HL-60/S4 treated with phorbol 12-myristate 13-acetate at 8.2 ng/mL for 4 days and 3 days (cell line): ENCODE data around the gene SCN11A.

Experiments
- in situ Hi-C: fragments of 300-500 bp; cut with MboI; formaldehyde crosslinking; loops from 2 replicates; pipeline ENCODE4 v1.15.0; 2022; ENCODE audit warnings: low sequenced_read_pairs

SCN11A gene

DNA sequence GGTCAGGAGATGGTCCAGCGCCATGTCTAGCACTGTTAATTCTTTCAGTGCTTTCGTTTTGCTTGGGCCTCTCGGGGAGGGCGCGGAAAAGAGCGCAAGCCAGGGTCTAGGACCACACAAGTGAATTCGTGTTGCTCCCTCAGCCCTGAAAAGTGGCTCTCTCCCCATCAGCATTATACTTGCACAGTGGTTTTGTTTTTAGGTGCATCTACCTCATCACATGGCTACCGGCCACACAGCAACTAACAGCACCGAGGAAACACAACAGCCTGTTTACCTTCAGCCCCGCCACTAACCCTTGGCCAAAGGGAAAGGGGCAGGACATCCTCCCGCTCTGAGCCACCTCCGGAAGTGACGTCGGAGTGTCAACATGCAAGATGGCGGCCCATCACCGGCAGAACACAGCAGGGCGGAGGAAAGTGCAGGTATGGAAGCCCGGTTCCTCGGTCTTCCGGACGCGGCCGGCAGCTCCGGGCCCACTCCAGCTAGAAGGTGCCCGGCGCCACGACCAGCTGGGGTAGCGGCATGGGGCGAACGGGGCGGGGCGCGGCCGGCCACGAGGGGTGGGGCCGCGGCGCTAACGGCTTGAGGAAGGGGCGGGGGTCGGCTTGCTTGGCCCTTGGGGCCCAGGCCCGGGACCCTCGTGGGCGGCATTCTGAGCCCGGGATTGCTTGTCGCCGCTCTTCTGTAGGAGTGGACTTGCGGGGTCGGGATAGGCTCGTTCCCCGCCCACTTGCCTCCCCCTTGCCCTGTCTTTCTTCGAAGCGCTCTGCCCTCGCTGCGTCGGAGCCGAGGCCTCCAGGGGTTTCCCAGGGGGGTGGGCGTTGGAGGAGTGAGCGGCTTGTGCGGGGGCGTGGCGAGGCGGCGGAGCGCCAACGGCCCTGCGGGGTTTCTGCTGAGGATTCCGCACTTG lies at the start of gene SCN11A, which contains the start of gene WDR48:
SCN11A (minus strand) TSS at position 296 of the 913 bp plus-strand sequence. CDS start 101,582 bp downstream, outside the sequence.
WDR48 (plus strand) TSS at position 368 of the 913 bp plus-strand sequence; CDS start at position 378, 10 bp downstream.
- in situ Hi-C loops, result no loop called here

GRCh38 chr3:39101022-39101689 lies 49.4 kb upstream of the SCN11A start:
- in situ Hi-C loops, result no loop called here

DNA sequence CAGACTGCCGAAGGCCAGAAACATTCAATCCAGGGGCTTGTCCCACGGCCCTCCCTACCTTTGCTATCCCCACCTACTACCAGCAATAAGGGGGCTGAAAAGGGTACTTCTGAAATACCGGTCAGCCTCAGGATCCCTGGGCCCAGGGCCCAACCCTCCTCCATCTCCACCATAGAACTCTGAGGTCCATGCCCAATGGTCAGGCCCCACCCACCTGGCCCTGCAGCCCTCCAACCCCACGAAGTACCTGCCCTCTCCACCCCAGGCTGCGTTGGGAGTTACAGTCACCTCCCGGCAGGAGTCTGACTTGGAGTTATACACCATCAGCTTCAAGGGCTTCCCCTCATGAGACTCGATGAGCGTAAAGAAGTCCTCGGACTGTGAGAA lies 48.7 kb upstream of the SCN11A start:
- in situ Hi-C loops, result no loop called here

GRCh38 chr3:39099738-39100499 lies 48.2 kb upstream of the SCN11A start:
- in situ Hi-C loops, result loop anchor here (25.0 kb wide), 1 partner anchor 187 kb away; the partner anchor contains the start of gene CX3CR1

DNA sequence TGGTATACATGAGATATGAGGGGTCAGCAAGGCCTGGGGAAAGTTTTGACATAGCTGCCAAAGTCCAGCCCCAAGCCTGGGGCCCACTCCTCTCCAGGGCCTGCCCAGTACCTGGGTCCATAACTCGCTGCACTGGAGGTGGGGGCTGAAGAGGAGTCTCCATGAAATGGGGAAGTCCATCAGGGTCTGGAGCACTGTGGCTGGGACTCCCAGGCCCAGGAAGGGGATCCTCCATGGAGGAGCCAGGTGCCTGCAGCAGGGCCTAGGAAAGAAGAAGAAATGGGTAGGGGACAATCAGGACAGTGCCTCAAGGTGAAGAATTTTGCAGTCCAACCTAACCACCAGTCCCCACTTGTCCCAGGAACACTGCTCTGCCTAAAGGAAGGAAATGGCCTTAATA lies 47.5 kb upstream of the SCN11A start:
- in situ Hi-C loops, result loop anchor here (25.0 kb wide), 1 partner anchor 188 kb away; the partner anchor contains the start of gene CX3CR1

- in situ Hi-C loops, result loop anchor here (25.0 kb wide), 1 partner anchor 189 kb away; the partner anchor contains the start of gene CX3CR1
Observed at GRCh38 chr3:39098473-39099000, 46.8 kb upstream of the SCN11A start.

DNA sequence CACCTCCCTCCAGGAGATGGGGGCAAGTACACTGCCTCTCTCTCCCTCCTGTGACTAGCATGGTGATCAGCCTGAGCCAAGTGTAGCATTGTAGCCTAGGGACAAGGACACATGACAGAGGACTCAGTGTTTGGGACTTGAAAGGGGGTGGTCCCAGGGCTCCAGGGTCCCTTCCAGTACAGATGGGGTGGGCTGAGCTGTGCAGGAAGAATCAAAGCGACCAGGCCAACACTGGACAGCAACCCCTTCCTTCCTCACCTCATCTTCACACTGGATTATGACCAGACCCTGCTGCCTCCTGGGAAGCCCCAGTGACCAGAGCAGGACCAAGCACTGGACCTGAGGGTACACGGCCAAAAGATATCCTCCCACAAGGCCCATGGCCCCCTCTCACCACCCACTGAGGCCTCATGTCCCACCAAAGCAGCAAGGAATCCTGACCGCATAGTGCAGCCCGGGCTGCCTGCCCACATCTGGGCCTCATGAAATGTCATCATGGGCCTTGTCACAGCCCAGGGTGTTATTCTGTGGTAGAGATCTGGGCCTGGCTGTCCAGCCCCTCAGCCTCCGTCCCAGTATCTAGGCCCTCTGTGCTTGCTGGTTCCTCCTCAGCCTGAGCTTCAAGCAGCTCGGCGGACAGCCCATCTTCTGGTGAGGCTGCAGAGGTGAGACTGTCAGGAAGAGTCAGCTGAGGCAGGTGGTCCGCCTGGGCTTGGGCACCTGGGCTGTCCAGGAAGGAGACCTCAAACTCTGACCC lies 46.1 kb upstream of the SCN11A start:
- in situ Hi-C loops, result loop anchor here (25.0 kb wide), 1 partner anchor 189 kb away; the partner anchor contains the start of gene CX3CR1

DNA sequence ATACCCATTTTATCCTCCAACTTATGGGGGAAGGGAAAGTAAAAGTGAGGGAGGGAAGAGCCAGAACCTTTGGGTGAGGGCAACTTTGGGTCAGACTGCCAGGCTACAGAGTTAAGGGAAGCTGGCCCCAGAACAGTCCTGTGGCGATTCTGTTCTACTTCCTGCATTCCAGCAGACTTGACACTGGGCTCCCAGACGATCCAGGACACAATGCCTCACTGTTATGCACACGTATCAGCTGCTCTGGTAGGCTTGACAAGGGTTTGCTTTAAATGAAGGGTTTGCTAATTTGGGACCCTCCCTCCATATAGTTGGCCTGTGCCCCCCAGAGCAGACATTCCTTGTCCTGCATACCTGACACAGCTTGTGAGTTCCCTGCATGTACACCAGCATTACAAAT lies 45.0 kb upstream of the SCN11A start:
- in situ Hi-C loops, result loop anchor here (25.0 kb wide), 1 partner anchor 191 kb away; the partner anchor contains the start of gene CX3CR1

DNA sequence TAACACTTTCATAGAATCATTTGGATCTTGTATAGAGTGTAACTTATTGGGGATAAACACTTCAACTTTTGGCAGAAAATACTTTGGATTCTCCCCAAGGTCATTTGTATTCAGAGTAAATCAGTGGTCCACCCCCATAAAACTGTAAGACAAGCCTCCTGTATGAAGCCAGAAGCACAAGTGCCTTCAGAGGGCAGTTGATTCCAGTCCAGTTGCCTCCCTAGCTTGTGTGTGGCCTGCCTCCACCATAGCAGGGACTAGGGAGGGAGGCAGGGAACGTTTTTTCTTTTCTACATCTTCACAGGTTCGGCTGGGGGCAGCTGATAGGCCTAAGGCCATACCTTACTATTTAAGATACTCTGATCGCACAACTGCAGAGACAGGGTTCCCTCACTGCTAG lies 44.0 kb upstream of the SCN11A start:
- in situ Hi-C loops, result loop anchor here (25.0 kb wide), 1 partner anchor 192 kb away; the partner anchor contains the start of gene CX3CR1

- in situ Hi-C loops, result loop anchor here (25.0 kb wide), 1 partner anchor 192 kb away; the partner anchor contains the start of gene CX3CR1
Observed at GRCh38 chr3:39094851-39095677, 43.3 kb upstream of the SCN11A start.

GRCh38 chr3:39090922-39091321 lies 39.2 kb upstream of the SCN11A start:
- in situ Hi-C loops, result loop anchor here (25.0 kb wide), 1 partner anchor 196 kb away; the partner anchor contains the start of gene CX3CR1

DNA sequence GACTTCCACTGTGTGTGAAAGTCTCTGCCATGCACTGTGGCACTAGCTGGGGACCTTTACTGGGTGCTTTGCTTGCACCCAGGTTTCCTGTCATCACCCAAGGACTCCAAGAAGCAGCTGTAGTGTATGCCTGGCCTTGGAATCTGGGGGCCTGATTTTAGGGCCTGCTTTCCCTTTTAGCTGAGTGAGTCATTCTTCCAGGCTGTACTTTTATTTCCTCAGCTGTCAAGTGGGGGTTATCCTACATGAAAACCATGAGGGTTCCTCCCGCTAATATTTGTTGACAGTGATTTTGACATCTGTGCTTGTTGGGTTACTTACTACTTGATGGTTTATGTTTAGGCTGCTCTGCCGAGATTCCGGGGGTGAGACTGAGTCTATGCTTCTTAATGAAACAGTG lies 37.1 kb upstream of the SCN11A start:
- in situ Hi-C loops, result loop anchor here (25.0 kb wide), 1 partner anchor 198 kb away; the partner anchor contains the start of gene CX3CR1

DNA sequence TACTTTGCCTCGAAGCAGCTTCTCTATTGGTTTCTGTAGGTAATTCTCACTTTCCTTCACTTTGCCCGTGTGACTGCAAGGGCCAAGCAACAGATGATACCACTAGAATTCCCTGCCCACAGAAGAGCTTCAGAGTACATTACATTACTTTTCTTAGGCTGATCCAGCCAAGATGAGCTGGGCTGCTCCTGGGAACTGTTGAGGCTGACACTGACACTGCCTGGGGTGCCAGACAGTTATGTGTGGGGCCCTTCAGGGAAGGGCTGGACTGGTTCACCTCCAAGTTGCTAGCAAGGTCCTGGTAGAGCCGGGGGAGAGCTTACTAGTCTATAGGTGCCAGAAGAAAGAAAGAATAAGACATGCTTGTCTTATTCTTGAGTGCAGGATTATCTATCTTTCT lies 36.7 kb upstream of the SCN11A start:
- in situ Hi-C loops, result loop anchor here (25.0 kb wide), 1 partner anchor 199 kb away; the partner anchor contains the start of gene CX3CR1

DNA sequence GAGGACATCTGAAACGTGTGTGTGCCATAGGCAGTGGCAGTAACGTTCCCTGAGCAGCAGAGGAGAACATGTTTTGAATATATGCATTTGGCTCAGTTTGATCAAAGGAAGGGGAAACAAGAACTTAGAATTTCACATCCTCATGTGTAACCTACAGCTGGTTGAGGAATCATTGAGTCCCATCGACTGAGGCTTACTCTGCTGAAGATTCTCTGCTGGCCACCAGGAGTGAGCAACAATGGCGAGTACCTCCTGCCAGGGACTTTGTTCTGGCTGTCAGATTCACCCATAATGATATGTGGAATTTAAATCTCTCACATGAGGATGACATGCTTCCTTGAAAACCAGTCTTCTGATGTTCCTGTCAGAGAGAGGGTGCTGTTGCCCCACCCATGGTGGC lies 34.4 kb upstream of the SCN11A start:
- in situ Hi-C loops, result loop anchor here (25.0 kb wide), 1 partner anchor 201 kb away; the partner anchor contains the start of gene CX3CR1

- in situ Hi-C loops, result loop anchor here (25.0 kb wide), 1 partner anchor 205 kb away; the partner anchor contains the start of gene CX3CR1
Observed at GRCh38 chr3:39082666-39083313, 31.0 kb upstream of the SCN11A start.

GRCh38 chr3:39080026-39080425 lies 28.3 kb upstream of the SCN11A start:
- in situ Hi-C loops, result loop anchor here (25.0 kb wide), 1 partner anchor 207 kb away; the partner anchor contains the start of gene CX3CR1

DNA sequence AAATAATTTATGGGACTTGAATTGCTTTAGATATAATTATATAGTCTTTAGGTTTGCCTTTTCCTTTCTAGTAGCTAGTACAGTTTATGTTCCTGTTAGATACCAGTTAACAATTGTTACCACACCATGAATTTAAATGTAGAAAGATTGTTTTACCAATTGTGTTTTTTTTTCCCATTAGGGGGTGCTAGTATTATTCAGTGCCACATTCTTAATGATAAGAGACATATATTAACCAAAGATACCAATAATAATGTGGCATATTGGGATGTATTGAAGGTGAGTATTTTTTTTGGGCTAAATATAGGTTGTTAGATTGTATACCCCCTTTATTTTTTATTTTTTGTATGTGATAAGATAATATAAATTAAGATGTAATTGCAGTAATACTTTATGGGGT lies 27.8 kb upstream of the SCN11A start:
- in situ Hi-C loops, result loop anchor here (25.0 kb wide), 1 partner anchor 208 kb away; the partner anchor contains the start of gene CX3CR1
